Measurements from ENCODE around the gene HP1BP3.

- TF ChIP-seq CTCF (IDR thresholded peaks at IDR 0.05; ENCODE audit: low read depth, low read length, poor library complexity, severe bottlenecking) (no peak), EZH2phosphoT487 (IDR thresholded peaks at IDR 0.05; ENCODE audit: borderline replicate concordance, low read length) (no peak)
Measured at GRCh38 chr1:20739225-20739624, 47.9 kb downstream of the HP1BP3 start.

All from DOHH2 (cell line).